ENCODE measurements around the gene RNF126. TPM values are rescaled to one million over a fixed set of nuclear protein-coding genes. Genes with fewer than 3 reads are reported as not detected.
"Not testable (repeated sequence)": the region's sequence is repeated elsewhere in the genome, so short reads cannot be mapped to it uniquely, and the experiment has no call there.

RNF126 gene
- total RNA-seq, 1 donor from 2014 or later = 34.8 TPM

DNA sequence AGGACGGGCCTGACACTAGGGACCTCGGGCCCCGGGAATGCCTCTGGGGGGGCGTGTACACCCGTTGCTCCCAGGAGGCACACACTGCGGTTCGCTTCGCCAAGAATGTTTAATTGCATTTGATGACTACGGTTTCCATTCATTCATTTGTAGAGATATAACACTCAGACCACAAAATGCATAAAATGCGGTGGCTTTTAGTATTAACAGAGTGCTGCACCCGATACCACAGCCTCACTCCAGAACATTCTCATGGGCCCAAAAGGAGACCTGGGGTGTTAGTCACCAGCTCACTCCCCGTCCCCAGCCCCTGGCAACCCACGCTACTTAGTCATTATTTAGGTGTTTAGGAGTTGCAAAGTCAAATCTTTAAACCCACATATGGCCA, 51.5 kb downstream of the RNF126 start:
- no peak for DNase-seq (ENCODE audit: low spot score)

DNA sequence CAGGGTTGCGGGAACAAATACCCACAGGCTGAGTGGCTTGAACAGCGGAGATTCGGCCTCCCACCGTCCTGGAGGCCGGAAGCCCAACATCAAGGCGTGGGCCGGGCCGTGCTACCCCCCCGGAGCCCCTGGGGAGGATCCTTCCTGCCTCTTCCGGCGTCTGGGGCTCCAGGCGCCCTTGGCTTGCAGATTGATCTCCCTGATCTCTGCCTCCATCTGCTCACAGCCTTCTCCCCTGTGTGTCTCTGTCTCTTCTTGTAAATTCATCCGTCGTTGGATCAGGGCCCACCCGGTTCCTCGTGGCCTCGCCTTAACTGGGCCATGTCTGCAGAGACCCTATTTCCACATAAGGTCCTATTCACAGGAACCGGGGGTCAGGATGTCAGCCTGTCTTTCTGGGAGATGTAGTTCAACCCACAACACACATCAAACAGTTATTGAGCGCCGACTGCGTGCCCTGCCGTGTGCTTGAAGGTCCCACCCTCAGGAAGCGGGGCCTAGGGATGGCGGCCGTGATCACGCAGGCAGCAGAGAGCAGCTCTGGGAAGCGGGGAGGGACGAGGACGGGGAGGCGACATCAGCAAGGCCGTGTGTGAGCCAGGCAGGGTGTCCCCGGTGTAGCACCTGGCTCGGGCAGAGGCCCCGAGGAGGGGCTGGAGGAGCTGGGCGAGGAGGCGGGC, 52.1 kb downstream of the RNF126 start:
- peak; percentile 21 for DNase-seq (ENCODE audit: low spot score)

GRCh38 chr19:610071-610800, 52.8 kb downstream of the RNF126 start:
- no peak for DNase-seq (ENCODE audit: low spot score)

- peak; percentile 50 for DNase-seq (ENCODE audit: low spot score)
These were observed 54.0 kb downstream of the RNF126 start for GRCh38 chr19:609004-609346.

DNA sequence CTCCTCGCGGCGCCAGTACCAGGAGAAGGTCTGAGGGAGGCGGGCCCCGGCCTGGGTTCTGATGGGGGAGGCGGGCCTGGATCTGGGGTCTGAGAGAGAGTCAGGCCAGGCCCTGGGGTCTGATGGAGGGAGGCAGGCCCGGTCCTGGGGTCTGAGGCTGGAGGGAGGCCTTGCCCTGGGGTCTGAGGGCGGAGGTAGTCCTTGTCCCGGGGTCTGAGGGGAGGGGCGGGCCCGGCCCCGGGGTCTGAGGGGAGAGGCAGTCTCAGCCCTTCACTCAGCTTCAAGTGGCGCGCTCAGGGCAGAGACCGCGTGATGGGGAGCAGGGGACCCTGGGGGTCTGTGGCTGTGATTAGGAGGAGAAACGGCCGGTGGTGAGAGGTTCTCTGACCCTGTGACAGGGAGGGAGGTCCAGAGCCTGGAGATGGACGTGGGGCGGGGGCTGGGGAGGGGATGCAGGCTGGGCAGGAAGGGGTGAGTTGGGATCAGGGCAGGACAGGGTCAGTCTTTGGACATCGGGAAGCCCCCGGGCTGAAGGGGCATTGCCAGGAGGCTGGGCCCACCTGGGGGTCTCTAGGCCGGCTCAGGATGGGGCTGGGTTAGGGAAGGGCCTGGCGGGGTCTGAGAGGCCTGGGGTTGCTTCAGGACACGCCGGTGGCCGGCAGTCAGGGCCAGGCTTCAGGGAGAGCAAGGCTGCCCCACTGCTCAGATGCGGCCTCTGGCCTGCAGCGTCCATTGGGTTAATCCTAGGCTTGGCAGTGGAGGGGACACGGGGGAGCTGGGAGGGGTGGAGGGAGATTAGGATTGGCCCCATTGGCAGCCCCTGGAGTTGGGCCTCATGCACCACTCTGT, 54.6 kb downstream of the RNF126 start:
- no peak for DNase-seq (ENCODE audit: low spot score)

DNA sequence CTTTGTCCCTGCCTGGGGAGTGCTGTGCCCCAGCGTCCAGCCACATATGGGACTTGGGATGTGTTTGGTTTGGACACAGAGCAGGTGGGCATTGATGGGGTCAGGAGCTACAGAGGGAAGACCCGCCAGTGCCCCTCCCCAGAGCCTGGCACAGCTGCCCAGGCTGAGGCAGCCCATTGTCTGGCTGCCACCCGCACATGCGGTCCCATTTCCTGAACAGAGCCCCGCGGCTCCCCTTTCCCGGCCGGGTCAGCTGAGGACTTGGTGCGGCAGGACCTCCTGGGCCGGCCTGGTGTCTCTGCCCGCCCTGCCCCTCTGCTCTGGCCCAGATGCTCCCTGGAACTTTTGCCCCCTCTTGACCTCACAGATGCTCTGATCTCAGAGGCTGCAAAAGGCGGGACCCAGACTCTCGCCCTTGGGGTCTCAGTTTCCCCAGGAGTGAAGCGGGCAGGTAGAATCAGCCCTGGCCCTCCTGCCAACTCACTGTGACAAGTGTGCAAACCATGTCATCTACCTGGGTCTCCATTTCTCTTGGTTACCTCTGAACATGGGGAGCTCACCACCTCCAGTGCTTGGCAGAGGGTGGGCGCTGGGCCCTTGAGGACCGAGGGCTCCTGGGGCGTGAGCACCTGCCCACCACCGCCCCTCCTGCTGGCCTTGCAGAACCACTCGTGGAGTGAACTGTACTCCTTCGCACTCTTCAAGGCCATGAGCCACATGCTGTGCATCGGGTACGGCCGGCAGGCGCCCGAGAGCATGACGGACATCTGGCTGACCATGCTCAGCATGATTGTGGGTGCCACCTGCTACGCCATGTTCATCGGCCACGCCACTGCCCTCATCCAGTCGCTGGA, 55.5 kb downstream of the RNF126 start:
- DNase-seq (ENCODE audit: low spot score) = no peak

GRCh38 chr19:605061-605971, 57.7 kb downstream of the RNF126 start:
- DNase-seq (ENCODE audit: low spot score) = not testable (repeated sequence)

- no peak for DNase-seq (ENCODE audit: low spot score)
These were observed 58.7 kb downstream of the RNF126 start for GRCh38 chr19:604355-604754.

DNA sequence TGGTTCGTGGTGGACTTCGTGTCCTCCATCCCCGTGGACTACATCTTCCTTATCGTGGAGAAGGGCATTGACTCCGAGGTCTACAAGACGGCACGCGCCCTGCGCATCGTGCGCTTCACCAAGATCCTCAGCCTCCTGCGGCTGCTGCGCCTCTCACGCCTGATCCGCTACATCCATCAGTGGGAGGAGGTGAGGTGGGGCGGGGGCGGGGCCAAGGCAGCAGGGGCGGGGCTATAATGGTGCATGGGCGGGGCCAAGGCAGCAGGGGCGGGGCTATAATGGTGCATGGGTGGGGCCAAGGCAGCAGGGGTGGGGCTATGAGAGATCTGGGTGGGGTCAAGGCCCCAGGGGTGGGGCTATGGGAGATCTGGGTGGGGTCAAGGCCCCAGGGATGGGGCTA, 59.2 kb downstream of the RNF126 start:
- not testable (repeated sequence) for DNase-seq (ENCODE audit: low spot score)

- DNase-seq (ENCODE audit: low spot score) = not testable (repeated sequence)
These were observed 59.7 kb downstream of the RNF126 start for GRCh38 chr19:603302-603639.

GRCh38 chr19:602391-603301, 60.4 kb downstream of the RNF126 start:
- no peak for DNase-seq (ENCODE audit: low spot score)

DNA sequence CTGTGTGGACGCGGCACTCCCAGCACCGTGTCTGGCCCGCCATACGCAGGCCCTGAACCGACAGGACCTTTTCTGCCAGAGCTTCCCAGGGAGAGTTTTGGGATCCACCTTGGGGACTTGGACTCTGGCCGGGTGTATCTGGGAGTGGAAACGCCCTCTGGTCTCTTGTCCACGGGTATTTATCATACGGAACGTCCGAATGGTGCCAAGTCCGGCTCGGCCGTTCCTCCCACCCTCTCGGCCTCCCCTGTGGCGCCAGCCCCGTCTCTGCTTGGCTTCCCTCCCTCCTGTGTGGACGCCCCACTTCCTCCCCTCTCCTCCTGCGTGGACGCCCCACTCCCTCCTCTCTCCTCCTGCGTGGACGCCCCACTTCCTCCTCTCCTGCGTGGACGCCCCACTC, 61.2 kb downstream of the RNF126 start:
- no peak for DNase-seq (ENCODE audit: low spot score)

DNA sequence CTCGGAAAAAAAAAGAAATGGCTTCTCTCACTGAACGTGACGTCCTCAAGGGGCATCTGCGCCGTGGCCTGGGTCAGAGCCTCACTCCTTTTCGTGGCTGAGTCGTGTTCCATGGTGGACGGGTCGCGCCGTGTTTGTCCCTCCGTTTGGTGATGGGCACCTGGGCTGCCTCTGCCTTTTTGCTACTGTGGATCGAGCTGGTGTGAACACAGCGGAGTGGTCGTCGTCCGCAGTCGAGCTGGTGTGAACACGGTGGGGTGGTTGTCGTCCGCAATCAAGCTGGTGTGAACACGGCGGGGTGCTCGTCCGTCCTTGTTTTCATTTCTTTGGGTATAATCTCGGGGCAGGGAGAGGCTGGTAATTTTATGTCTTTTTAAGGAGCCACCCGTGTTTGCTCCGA, 61.7 kb downstream of the RNF126 start:
- no peak for DNase-seq (ENCODE audit: low spot score)

Other genes with a start within 250 kb of the RNF126 start
- gene SHC2, start 202.2 kb downstream of the RNF126 start, total RNA-seq = 139 TPM
- gene MADCAM1, start 166.7 kb downstream of the RNF126 start, total RNA-seq = 5.8 TPM
- gene TPGS1, start 155.7 kb downstream of the RNF126 start, total RNA-seq = 33.8 TPM
- gene CDC34, start 131.5 kb downstream of the RNF126 start, total RNA-seq = 53.3 TPM
- 2.7 TPM for gene GZMM, start 119.2 kb downstream of the RNF126 start, total RNA-seq
- gene BSG, start 90.6 kb downstream of the RNF126 start, total RNA-seq = 480 TPM
- gene HCN2, start 73.3 kb downstream of the RNF126 start, total RNA-seq = 0.40 TPM
- 56.0 TPM for gene POLRMT, start 29.7 kb downstream of the RNF126 start, total RNA-seq
- 0.17 TPM for gene FGF22, start 23.3 kb downstream of the RNF126 start, total RNA-seq
- 39.1 TPM for gene FSTL3, start 13.2 kb upstream of the RNF126 start, total RNA-seq
- gene PRSS57, start 32.2 kb upstream of the RNF126 start, total RNA-seq = not detected
- gene PALM, start 45.7 kb upstream of the RNF126 start, total RNA-seq = 26.1 TPM
- gene MISP, start 87.9 kb upstream of the RNF126 start, total RNA-seq = 79.4 TPM
- 270 TPM for gene PTBP1, start 134.2 kb upstream of the RNF126 start, total RNA-seq
- 0.20 TPM for gene PLPPR3, start 158.7 kb upstream of the RNF126 start, total RNA-seq
- not detected for gene AZU1, start 164.6 kb upstream of the RNF126 start, total RNA-seq
- not detected for gene PRTN3, start 177.8 kb upstream of the RNF126 start, total RNA-seq
- gene ELANE, start 189.1 kb upstream of the RNF126 start, total RNA-seq = not detected
- gene CFD, start 196.4 kb upstream of the RNF126 start, total RNA-seq = 133 TPM
- 66.9 TPM for gene MED16, start 230.0 kb upstream of the RNF126 start, total RNA-seq
- gene RNU6-9, start 230.3 kb upstream of the RNF126 start, total RNA-seq = not detected

Measured in mucosa of gallbladder (tissue), 1 donor.